Glutamatergic neuron (in vitro differentiated cells): ENCODE measurements around the gene FAM184B. TPM values are rescaled to one million over a fixed set of nuclear protein-coding genes. Genes with fewer than 3 reads are reported as not detected.
A peak's percentile ranks its signal among the peaks of the same experiment; 100 is the strongest.
"Not testable (repeated sequence)": the region's sequence is repeated elsewhere in the genome, so short reads cannot be mapped to it uniquely, and the experiment has no call there.

Source experiments
- DNase-seq: peaks from one replicate; pipeline ENCODE4 v3.0.0; 2022
- H3K27ac Mint-ChIP-seq: one replicate; pipeline ENCODE4 v1.8.0; 2020; ENCODE audit warnings: mild to moderate bottlenecking, mixed read lengths, inconsistent platforms; ENCODE audit not compliant: unreplicated experiment
- H3K27me3 Mint-ChIP-seq: one replicate; pipeline ENCODE4 v1.8.0; 2020; ENCODE audit warnings: mild to moderate bottlenecking, moderate library complexity, mixed read lengths, inconsistent platforms; ENCODE audit not compliant: unreplicated experiment
- H3K36me3 Mint-ChIP-seq: one replicate; pipeline ENCODE4 v1.8.0; 2020; ENCODE audit warnings: mild to moderate bottlenecking, mixed read lengths, inconsistent platforms; ENCODE audit not compliant: unreplicated experiment
- H3K4me1 Mint-ChIP-seq: one replicate; pipeline ENCODE4 v1.8.0; 2020; ENCODE audit warnings: mild to moderate bottlenecking, low read depth, mixed read lengths, inconsistent platforms; ENCODE audit not compliant: unreplicated experiment
- H3K4me3 Mint-ChIP-seq: one replicate; pipeline ENCODE4 v1.8.0; 2020; ENCODE audit warnings: mild to moderate bottlenecking, mixed read lengths, inconsistent platforms; ENCODE audit not compliant: unreplicated experiment
- H3K9me3 Mint-ChIP-seq: one replicate; pipeline ENCODE4 v1.8.0; 2020; ENCODE audit warnings: mild to moderate bottlenecking, moderate library complexity, mixed read lengths, inconsistent platforms; ENCODE audit not compliant: unreplicated experiment
- total RNA-seq: library from RNA; stranded (reverse); fragmentation: NEBNext Ultra II Directional; extraction: Animal tissue kit (Norgen Biotek cat#: 25700); gene quantifications from one replicate; pipeline ENCODE4 v1.2.1, GENCODE V29; 2021; ENCODE audit not compliant: unreplicated experiment
- TF ChIP-seq, protein P1 (sequence below): fragments of 200-600 bp; sonication (generic); IDR thresholded peaks from one replicate; pipeline ENCODE4 v1.5.0; 2021; ENCODE audit not compliant: partially characterized antibody, unreplicated experiment

FAM184B gene
- total RNA-seq, 1 donor from 2014 or later = not detected

DNA sequence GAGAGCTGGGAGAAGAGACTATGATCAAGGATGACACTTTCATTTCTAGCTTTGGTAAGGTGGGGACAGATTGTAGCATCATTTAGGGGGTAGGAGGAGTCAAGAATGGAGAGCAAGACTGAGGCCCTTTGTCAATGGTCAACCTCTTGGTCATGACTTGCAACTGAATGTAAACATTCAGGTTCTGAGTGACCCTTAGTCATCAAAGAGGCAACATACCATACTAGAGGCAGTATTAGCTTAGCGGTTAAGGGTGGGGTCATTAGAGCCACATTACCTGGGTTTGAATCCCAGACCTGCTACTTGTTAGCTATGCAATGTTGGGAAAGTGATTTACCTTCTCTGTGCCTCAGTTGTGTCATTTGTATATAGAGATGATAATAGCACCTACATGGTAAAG, 90.5 kb downstream of the FAM184B start:
- Mint-ChIP-seq H3K4me1 (peaks cover 10% of the 10 kb centered on the region), H3K27ac (no peak overlapping the region), H3K4me3 (no peak overlapping the region), H3K9me3 (peaks cover 4% of the 10 kb centered on the region), H3K27me3 (no peaks in the 10 kb centered on the region), H3K36me3 (no peaks in the 10 kb centered on the region)
- TF ChIP-seq, protein P1, sequence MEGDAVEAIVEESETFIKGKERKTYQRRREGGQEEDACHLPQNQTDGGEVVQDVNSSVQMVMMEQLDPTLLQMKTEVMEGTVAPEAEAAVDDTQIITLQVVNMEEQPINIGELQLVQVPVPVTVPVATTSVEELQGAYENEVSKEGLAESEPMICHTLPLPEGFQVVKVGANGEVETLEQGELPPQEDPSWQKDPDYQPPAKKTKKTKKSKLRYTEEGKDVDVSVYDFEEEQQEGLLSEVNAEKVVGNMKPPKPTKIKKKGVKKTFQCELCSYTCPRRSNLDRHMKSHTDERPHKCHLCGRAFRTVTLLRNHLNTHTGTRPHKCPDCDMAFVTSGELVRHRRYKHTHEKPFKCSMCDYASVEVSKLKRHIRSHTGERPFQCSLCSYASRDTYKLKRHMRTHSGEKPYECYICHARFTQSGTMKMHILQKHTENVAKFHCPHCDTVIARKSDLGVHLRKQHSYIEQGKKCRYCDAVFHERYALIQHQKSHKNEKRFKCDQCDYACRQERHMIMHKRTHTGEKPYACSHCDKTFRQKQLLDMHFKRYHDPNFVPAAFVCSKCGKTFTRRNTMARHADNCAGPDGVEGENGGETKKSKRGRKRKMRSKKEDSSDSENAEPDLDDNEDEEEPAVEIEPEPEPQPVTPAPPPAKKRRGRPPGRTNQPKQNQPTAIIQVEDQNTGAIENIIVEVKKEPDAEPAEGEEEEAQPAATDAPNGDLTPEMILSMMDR = no peak
- no peak for DNase-seq

DNA sequence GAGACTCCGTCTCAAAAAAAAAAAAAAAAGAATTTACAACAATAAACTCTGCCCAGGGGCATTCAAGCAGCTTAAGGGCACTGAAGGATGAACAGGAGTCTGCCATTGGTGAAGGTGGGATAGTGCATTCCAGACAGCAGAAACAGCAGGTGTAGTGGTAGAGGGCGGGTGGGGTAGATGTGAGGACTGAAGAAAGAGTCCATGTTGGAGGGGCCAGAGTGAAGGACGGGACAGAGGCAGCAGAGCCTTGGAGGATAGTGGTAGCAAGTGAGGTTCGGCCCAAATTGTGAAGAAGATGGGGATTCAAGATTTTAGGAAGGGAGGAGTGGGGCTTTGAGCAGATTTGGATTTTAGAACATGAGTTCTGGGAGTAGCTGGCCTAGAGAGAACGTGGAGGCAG, 91.3 kb downstream of the FAM184B start:
- Mint-ChIP-seq H3K9me3 (no peaks in the 10 kb centered on the region), H3K36me3 (no peaks in the 10 kb centered on the region), H3K27me3 (no peaks in the 10 kb centered on the region), H3K27ac (no peak overlapping the region), H3K4me1 (peaks cover 10% of the 10 kb centered on the region), H3K4me3 (no peak overlapping the region)
- no peak for DNase-seq
- TF ChIP-seq, protein P1 = no peak

DNA sequence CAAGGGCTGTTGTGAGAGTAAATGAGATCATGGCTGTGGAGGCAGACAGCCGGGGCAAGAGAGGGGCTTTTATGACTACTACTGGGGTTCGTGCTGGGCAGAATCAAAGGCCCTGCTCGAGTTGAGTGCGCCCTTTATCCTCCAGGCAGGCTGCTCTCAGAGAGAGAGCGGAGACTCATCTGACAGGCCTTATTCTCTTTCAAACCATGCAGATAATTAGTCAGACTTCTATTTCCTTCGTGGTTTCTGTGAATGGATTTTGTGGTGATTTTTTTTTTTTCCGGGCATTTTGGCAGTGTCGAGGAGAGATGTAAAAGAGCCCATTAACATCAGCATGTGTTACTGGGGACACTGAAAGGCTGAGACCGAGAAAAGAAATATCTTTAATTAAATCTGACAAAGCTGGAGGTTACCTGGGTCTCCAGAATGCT, 93.4 kb downstream of the FAM184B start:
- no peaks in the 10 kb centered on the region for H3K27me3 Mint-ChIP-seq
- peak overlapping the region; percentile 10 for H3K27ac Mint-ChIP-seq
- no peak for DNase-seq
- no peaks in the 10 kb centered on the region for H3K9me3 Mint-ChIP-seq
- H3K4me1 Mint-ChIP-seq = peaks cover 10% of the 10 kb centered on the region
- H3K36me3 Mint-ChIP-seq = no peaks in the 10 kb centered on the region
- TF ChIP-seq, protein P1 = no peak
- no peak overlapping the region for H3K4me3 Mint-ChIP-seq

DNA sequence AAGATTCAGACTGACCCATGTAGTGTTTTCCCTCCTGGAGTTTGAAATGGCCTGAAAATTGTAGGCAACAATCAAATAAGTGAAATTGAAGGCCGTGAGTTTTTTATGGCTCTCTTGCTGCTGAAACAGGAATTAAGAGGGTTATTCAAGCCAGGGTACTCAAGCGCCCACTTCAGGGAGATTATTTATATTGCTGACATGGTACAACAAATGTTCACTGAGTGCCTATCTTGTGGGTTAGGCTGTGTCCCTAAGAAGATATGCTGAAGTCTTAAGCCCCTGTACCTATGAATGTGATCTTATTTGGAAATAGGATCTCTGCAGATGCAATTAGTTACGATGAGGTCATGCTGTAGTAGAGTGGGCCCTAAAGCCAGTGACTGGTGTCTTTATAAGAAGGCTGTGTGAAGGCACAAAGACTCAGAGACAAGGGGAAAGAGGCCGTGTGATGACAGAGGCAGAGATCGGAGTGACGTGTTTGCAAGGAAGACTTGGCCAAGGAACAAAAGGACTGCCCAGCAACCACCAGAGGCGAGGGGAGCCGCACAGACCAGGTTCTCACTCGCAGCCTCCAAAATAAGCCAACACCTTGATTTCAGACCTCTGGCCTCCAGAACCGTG, 94.1 kb downstream of the FAM184B start:
- H3K4me1 Mint-ChIP-seq = peaks cover 10% of the 10 kb centered on the region
- no peak overlapping the region for H3K27ac Mint-ChIP-seq
- DNase-seq = no peak
- H3K36me3 Mint-ChIP-seq = no peaks in the 10 kb centered on the region
- no peaks in the 10 kb centered on the region for H3K9me3 Mint-ChIP-seq
- H3K4me3 Mint-ChIP-seq = no peak overlapping the region
- TF ChIP-seq, protein P1 = no peak
- H3K27me3 Mint-ChIP-seq = no peaks in the 10 kb centered on the region

DNA sequence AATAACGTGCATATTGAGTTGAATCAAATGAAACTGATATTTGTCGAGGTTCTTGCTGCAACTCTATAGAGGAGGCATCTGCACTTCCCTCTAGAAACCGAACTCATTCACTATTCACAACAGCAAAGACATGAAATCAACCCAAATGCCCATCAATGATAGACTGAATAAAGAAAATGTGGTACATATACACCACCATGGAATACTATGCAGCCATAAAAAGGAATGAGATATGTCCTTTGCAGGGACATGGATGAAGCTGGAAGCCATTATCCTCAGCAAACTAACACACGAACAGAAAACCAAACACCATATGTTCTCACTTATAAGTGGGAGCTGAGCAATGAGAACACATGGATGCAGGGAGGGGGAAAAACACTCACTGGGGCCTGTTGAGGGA, 96.8 kb downstream of the FAM184B start:
- not testable (repeated sequence) for H3K27me3 Mint-ChIP-seq, H3K9me3 Mint-ChIP-seq, H3K4me1 Mint-ChIP-seq, H3K4me3 Mint-ChIP-seq, H3K27ac Mint-ChIP-seq, H3K36me3 Mint-ChIP-seq, DNase-seq
